K562 (cell line): ENCODE data around the gene GOLPH3L. TPM values are rescaled to one million over a fixed set of nuclear protein-coding genes. Genes with fewer than 3 reads are reported as not detected.

Source experiments
- CSDE1 ChIP-seq, 2 experiments: fragments of 450-650 bp; IDR thresholded peaks; 2 replicates each; pipeline ENCODE4 v1.6.1; 2016; ENCODE audit warnings: mild to moderate bottlenecking in 1 of 2
- FOXK2 ChIP-seq, 2 experiments: fragments of 450-650 bp; IDR thresholded peaks in 1 of 2; conservative IDR thresholded peaks in 1 of 2; 2 replicates each; pipeline ENCODE4 v1.6.1; 2016; ENCODE audit warnings: low read depth in 2 of 2, mild to moderate bottlenecking in 1 of 2
- KAT8 ChIP-seq: fragments of 450-650 bp; IDR thresholded peaks from 2 replicates; pipeline ENCODE4 v1.6.1; 2016; ENCODE audit warnings: low read depth, mild to moderate bottlenecking
- MAX ChIP-seq: sonication (generic); formaldehyde crosslinking; IDR thresholded peaks from 2 replicates; pipeline ENCODE4 v1.9.0; 2022; ENCODE audit warnings: mild to moderate bottlenecking, missing genetic modification reagents
- MAZ ChIP-seq, 2 experiments: fragments of 450-650 bp in 1 of 2; sonication (generic) in 1 of 2; formaldehyde crosslinking; IDR thresholded peaks in 1 of 2; conservative IDR thresholded peaks in 1 of 2; 2 replicates each; pipeline versions ENCODE4 v1.4.0 to v1.5.0; 2020; ENCODE audit warnings: mild to moderate bottlenecking in 1 of 2, missing genetic modification reagents in 1 of 2
- NFXL1 ChIP-seq: fragments of 450-650 bp; formaldehyde crosslinking; IDR thresholded peaks from 2 replicates; pipeline ENCODE4 v1.4.0; 2021; ENCODE audit warnings: mild to moderate bottlenecking
- PHB ChIP-seq: fragments of 250-450 bp; sonication (Bioruptor Pico); IDR thresholded peaks from 2 replicates; pipeline ENCODE4 v1.5.0; 2021
- RAD21 ChIP-seq, 2 experiments: fragments of 250-450 bp in 1 of 2; fragments of 450-650 bp in 1 of 2; sonication (Bioruptor Pico) in 1 of 2; formaldehyde crosslinking in 1 of 2; IDR thresholded peaks in 1 of 2; conservative IDR thresholded peaks in 1 of 2; 2 replicates each; pipeline versions ENCODE4 v1.4.0 to v1.8.0; 2020 to 2022; ENCODE audit warnings: mild to moderate bottlenecking in 2 of 2, moderate library complexity in 1 of 2
- RBBP5 ChIP-seq: fragments of 200-600 bp; sonication (generic); IDR thresholded peaks from 2 replicates; pipeline ENCODE4 v1.6.1; 2012; ENCODE audit warnings: borderline replicate concordance, mild to moderate bottlenecking, low read length, control low read depth, inconsistent platforms; ENCODE audit not compliant: insufficient read depth, poor library complexity, severe bottlenecking
- SRSF1 ChIP-seq: fragments of 200-400 bp; formaldehyde crosslinking; IDR thresholded peaks from 2 replicates; pipeline ENCODE4 v1.6.1; 2017; ENCODE audit warnings: mild to moderate bottlenecking, low read depth, low read length, moderate library complexity
- TCFL5 ChIP-seq: fragments of 250-450 bp; sonication (Bioruptor Pico); conservative IDR thresholded peaks from 2 replicates; pipeline ENCODE4 v1.6.1; 2021; ENCODE audit warnings: mild to moderate bottlenecking, moderate library complexity, matching md5 sums
- XRCC3 ChIP-seq: fragments of 450-650 bp; IDR thresholded peaks from 2 replicates; pipeline ENCODE4 v1.6.1; 2017; ENCODE audit warnings: mild to moderate bottlenecking, moderate library complexity
- ZNF239 ChIP-seq: fragments of 250-450 bp; sonication (Bioruptor Pico); IDR thresholded peaks from 2 replicates; pipeline ENCODE4 v1.4.0; 2020; ENCODE audit warnings: mild to moderate bottlenecking
- ZNF780A ChIP-seq: fragments of 250-450 bp; sonication (Bioruptor Pico); IDR thresholded peaks from 2 replicates; pipeline ENCODE4 v1.5.0; 2021; ENCODE audit warnings: mild to moderate bottlenecking
- polyA plus RNA-seq, 8 experiments: library from polyadenylated mRNA; depleted of rRNA in 4 of 8; stranded (reverse) in 5 of 8; unstranded in 3 of 8; fragments of >200 nt; fragmentation: Nextera tagmentation in 2 of 8; fragmentation: Illumina TruSeq in 1 of 8; extraction: Ambion mirVana in 2 of 8; extraction: Trizol in 1 of 8; gene quantifications; 2 replicates each; pipeline versions ENCODE4 v1.2.1 to v1.2.3, GENCODE V29; 2011 to 2014; ENCODE audit warnings: inconsistent platforms in 1 of 8, missing spikeins in 1 of 8
- total RNA-seq, 7 experiments: library from RNA; depleted of rRNA in 6 of 7; stranded (reverse); fragments of >200 nt in 6 of 7; fragmentation: Illumina TruSeq in 2 of 7; extraction: Trizol in 2 of 7; gene quantifications; 2 replicates each; pipeline versions ENCODE4 v1.2.1 to v1.2.3, GENCODE V29; 2011 to 2021; ENCODE audit warnings: low replicate concordance in 1 of 7
- TF ChIP-seq, protein P1 (sequence below): sonication (generic); formaldehyde crosslinking; IDR thresholded peaks from 2 replicates; pipeline ENCODE4 v1.5.0; 2020; ENCODE audit warnings: missing genetic modification reagents
- TF ChIP-seq, protein P2 (sequence below): fragments of 450-650 bp; IDR thresholded peaks from 2 replicates; pipeline ENCODE4 v1.6.1; 2014; ENCODE audit warnings: low read depth, mild to moderate bottlenecking, moderate library complexity, borderline replicate concordance
- TF ChIP-seq, protein P3 (sequence below), 2 experiments: fragments of 150-350 bp in 1 of 2; IDR thresholded peaks; 2 replicates each; pipeline ENCODE4 v1.6.1; 2012 to 2016; ENCODE audit warnings: low read depth in 2 of 2, low read length in 2 of 2, mild to moderate bottlenecking in 1 of 2, moderate library complexity in 1 of 2

GOLPH3L gene
- total and polyA plus RNA-seq, 9 of the 15 experiments (the other 6 are each of a cell fraction or from before 2014, with no cell fraction given), result 8.1 to 42.1 (median 21.6) TPM

DNA sequence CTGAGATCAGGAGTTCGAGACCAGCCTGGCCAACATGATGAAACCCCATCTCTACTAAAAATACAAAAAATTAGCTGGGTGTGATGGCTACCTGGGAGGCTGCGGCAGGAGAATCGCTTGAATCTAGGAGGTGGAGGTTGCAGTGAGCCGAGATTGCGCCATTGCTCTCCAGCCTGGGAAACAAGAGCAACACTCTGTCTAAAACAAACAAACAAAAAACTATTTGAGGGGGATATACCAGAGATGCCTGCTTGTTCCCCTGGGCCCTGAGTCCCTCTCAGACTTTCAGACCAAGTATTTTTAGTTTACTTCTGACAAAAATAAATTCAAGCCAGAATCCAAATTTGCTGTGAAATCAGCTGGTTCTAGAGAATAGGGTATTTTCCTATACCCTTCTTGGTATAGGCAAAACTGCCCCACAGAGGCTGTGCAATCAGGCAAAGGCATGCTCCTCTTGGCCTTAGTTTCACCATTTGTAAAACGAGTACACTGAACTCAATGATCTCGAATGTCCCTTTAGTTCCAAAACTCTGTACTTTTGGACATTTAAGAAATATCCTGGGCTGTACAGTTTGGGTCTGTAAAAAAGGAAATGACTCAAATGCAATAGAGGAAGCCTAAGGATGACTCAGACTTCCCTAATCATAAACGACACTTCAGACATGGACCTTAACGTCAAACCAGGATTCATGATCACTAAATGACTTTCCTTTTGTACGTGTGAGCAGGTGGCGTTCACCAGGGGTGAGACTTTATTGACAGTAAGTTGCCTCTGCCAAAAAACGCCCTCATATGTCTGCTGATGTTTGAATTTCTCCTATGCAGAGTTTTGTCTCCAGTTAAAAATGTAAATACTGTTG, 83.7 kb downstream of the GOLPH3L start (continued):
- TF ChIP-seq ZNF780A, result no peak
- peak in 1 of 2 experiments; percentile 11; a peak in 1 of 4 replicates for TF ChIP-seq FOXK2 (conservative IDR thresholded peaks at IDR 0.05 in 1 of 2, IDR thresholded peaks at IDR 0.05 in 1 of 2; ENCODE audit: low read depth in 2 of 2)
- no peak for TF ChIP-seq XRCC3
- TF ChIP-seq, protein P1, sequence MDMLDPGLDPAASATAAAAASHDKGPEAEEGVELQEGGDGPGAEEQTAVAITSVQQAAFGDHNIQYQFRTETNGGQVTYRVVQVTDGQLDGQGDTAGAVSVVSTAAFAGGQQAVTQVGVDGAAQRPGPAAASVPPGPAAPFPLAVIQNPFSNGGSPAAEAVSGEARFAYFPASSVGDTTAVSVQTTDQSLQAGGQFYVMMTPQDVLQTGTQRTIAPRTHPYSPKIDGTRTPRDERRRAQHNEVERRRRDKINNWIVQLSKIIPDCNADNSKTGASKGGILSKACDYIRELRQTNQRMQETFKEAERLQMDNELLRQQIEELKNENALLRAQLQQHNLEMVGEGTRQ, result no peak
- TF ChIP-seq SRSF1, result no peak
- TF ChIP-seq, protein P2, sequence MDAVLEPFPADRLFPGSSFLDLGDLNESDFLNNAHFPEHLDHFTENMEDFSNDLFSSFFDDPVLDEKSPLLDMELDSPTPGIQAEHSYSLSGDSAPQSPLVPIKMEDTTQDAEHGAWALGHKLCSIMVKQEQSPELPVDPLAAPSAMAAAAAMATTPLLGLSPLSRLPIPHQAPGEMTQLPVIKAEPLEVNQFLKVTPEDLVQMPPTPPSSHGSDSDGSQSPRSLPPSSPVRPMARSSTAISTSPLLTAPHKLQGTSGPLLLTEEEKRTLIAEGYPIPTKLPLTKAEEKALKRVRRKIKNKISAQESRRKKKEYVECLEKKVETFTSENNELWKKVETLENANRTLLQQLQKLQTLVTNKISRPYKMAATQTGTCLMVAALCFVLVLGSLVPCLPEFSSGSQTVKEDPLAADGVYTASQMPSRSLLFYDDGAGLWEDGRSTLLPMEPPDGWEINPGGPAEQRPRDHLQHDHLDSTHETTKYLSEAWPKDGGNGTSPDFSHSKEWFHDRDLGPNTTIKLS, result no peak; the same call in 1 of the 2 replicates
- peak in 1 of 2 experiments; percentile 69; a peak in 1 of 4 replicates for TF ChIP-seq MAZ (CRISPR knock-in tag; conservative IDR thresholded peaks at IDR 0.05 in 1 of 2, IDR thresholded peaks at IDR 0.05 in 1 of 2)
- TF ChIP-seq PHB (CRISPR knock-in tag), result no peak
- TF ChIP-seq ZNF239 (CRISPR knock-in tag), result peak; percentile 58; the same call in 1 of the 2 replicates
- no peak for TF ChIP-seq MAX (CRISPR knock-in tag)
- peak in 1 of 2 experiments; percentile 7; a peak in 1 of 4 replicates for TF ChIP-seq RAD21 (CRISPR knock-in tag; conservative IDR thresholded peaks at IDR 0.05 in 1 of 2, IDR thresholded peaks at IDR 0.05 in 1 of 2)
- TF ChIP-seq, protein P3, sequence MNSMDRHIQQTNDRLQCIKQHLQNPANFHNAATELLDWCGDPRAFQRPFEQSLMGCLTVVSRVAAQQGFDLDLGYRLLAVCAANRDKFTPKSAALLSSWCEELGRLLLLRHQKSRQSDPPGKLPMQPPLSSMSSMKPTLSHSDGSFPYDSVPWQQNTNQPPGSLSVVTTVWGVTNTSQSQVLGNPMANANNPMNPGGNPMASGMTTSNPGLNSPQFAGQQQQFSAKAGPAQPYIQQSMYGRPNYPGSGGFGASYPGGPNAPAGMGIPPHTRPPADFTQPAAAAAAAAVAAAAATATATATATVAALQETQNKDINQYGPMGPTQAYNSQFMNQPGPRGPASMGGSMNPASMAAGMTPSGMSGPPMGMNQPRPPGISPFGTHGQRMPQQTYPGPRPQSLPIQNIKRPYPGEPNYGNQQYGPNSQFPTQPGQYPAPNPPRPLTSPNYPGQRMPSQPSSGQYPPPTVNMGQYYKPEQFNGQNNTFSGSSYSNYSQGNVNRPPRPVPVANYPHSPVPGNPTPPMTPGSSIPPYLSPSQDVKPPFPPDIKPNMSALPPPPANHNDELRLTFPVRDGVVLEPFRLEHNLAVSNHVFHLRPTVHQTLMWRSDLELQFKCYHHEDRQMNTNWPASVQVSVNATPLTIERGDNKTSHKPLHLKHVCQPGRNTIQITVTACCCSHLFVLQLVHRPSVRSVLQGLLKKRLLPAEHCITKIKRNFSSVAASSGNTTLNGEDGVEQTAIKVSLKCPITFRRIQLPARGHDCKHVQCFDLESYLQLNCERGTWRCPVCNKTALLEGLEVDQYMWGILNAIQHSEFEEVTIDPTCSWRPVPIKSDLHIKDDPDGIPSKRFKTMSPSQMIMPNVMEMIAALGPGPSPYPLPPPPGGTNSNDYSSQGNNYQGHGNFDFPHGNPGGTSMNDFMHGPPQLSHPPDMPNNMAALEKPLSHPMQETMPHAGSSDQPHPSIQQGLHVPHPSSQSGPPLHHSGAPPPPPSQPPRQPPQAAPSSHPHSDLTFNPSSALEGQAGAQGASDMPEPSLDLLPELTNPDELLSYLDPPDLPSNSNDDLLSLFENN (IDR thresholded peaks at IDR 0.05; ENCODE audit: low read depth in 2 of 2, low read length in 2 of 2), result 0 out of 4 replicates have a peak, but pooled peaks of 1 of the 2 experiments have one; percentile 17
- no peak; a peak in 1 of 4 replicates for TF ChIP-seq CSDE1 (IDR thresholded peaks at IDR 0.05)
- no peak for TF ChIP-seq RBBP5
- TF ChIP-seq KAT8, result no peak
- no peak for TF ChIP-seq TCFL5 (CRISPR knock-in tag)
- no peak for TF ChIP-seq NFXL1 (CRISPR knock-in tag)
